ENCODE measurements around the gene PTGS1. TPM values are rescaled to one million over a fixed set of nuclear protein-coding genes. Genes with fewer than 3 reads are reported as not detected.
A peak's percentile ranks its signal among the peaks of the same experiment; 100 is the strongest.

The PTGS1 gene
- total RNA-seq, 4 donors from 2014 or later, result 72.2 to 119 (median 84.1) TPM

GRCh38 chr9:122368642-122369041, 2.2 kb upstream of the PTGS1 start:
- H3K27ac ChIP-seq (replicated peaks in 1 of 4), result no peak overlapping the region
- no peak for DNase-seq (ENCODE audit: extremely low spot score)
- H3K9me3 ChIP-seq, result no peaks in the 10 kb centered on the region
- intact Hi-C loops (cut with DNase I), result no loop called here
- H3K27me3 ChIP-seq, result no peaks in the 10 kb centered on the region
- H3K4me1 ChIP-seq, result peaks cover 11 to 78% (median 69%) of the 10 kb centered on the region in 4 donors
- no peak overlapping the region for H3K4me3 ChIP-seq
- H3K36me3 ChIP-seq, result no peaks in the 10 kb centered on the region
- TF ChIP-seq POLR2A (IDR thresholded peaks at IDR 0.05; ENCODE audit: low read depth), result no peak
- TF ChIP-seq EP300 (IDR thresholded peaks at IDR 0.05), result no peak
- no peak for TF ChIP-seq CTCF (IDR thresholded peaks at IDR 0.05)
- no peak for TF ChIP-seq POLR2AphosphoS5 (IDR thresholded peaks at IDR 0.05)
- WGBS, result 88% methylated on average over 1 of the region's 1 CpG

- no peak for TF ChIP-seq EP300 (IDR thresholded peaks at IDR 0.05)
- no peak for TF ChIP-seq POLR2A (IDR thresholded peaks at IDR 0.05; ENCODE audit: low read depth)
- TF ChIP-seq CTCF (IDR thresholded peaks at IDR 0.05), result no peak
- TF ChIP-seq POLR2AphosphoS5 (IDR thresholded peaks at IDR 0.05), result no peak
- H3K4me3 ChIP-seq, result peak overlapping the region; percentile 64 to 76 (median 67)
- DNase-seq (ENCODE audit: extremely low spot score), result no peak
- H3K27me3 ChIP-seq, result no peaks in the 10 kb centered on the region
- no peaks in the 10 kb centered on the region for H3K36me3 ChIP-seq
- H3K4me1 ChIP-seq, result peaks cover 18 to 78% (median 69%) of the 10 kb centered on the region in 4 donors
- H3K27ac ChIP-seq (replicated peaks in 1 of 4), result peak overlapping the region; percentile 85 to 90 (median 86)
- WGBS, result 67% methylated on average over 5 of the region's 5 CpGs
- intact Hi-C loops (cut with DNase I), result no loop called here
- no peaks in the 10 kb centered on the region for H3K9me3 ChIP-seq
Measured at GRCh38 chr9:122370303-122370702, 521 bp upstream of the PTGS1 start.

GRCh38 chr9:122371846-122372245, 1.0 kb downstream of the PTGS1 start:
- intact Hi-C loops (cut with DNase I), result no loop called here
- Histone ChIP-seq H3K27ac (replicated peaks in 1 of 4) (peak overlapping the region; percentile 85 to 90 (median 86)), H3K36me3 (no peaks in the 10 kb centered on the region), H3K4me3 (peak overlapping the region; percentile 64 to 76 (median 67)), H3K4me1 (peaks cover 34 to 78% (median 71%) of the 10 kb centered on the region in 4 donors), H3K9me3 (no peaks in the 10 kb centered on the region), H3K27me3 (no peaks in the 10 kb centered on the region)
- TF ChIP-seq CTCF (IDR thresholded peaks at IDR 0.05) (no peak), POLR2AphosphoS5 (IDR thresholded peaks at IDR 0.05) (no peak), EP300 (IDR thresholded peaks at IDR 0.05) (no peak), POLR2A (IDR thresholded peaks at IDR 0.05; ENCODE audit: low read depth) (no peak)
- WGBS, result 71% methylated on average over 8 of the region's 8 CpGs
- no peak for DNase-seq (ENCODE audit: extremely low spot score)

- Histone ChIP-seq H3K36me3 (peaks cover 0 to 2% (median under 1%) of the 10 kb centered on the region in 4 donors), H3K27me3 (no peaks in the 10 kb centered on the region), H3K9me3 (no peaks in the 10 kb centered on the region), H3K4me1 (peaks cover 37 to 84% (median 83%) of the 10 kb centered on the region in 4 donors), H3K27ac (replicated peaks in 1 of 4) (peak overlapping the region; percentile 85 to 90 (median 86)), H3K4me3 (peak overlapping the region; percentile 4 to 67 (median 66))
- no peak for DNase-seq (ENCODE audit: extremely low spot score)
- intact Hi-C loops (cut with DNase I), result no loop called here
- WGBS, result 73% methylated on average over 18 of the region's 19 CpGs
- TF ChIP-seq EP300 (IDR thresholded peaks at IDR 0.05), result no peak
- no peak for TF ChIP-seq CTCF (IDR thresholded peaks at IDR 0.05)
- TF ChIP-seq POLR2A (IDR thresholded peaks at IDR 0.05; ENCODE audit: low read depth), result no peak
- no peak for TF ChIP-seq POLR2AphosphoS5 (IDR thresholded peaks at IDR 0.05)
Measured at GRCh38 chr9:122372856-122373845, 2.3 kb downstream of the PTGS1 start.
